Measurements from ENCODE around the gene C2orf74.

C2orf74 gene

DNA sequence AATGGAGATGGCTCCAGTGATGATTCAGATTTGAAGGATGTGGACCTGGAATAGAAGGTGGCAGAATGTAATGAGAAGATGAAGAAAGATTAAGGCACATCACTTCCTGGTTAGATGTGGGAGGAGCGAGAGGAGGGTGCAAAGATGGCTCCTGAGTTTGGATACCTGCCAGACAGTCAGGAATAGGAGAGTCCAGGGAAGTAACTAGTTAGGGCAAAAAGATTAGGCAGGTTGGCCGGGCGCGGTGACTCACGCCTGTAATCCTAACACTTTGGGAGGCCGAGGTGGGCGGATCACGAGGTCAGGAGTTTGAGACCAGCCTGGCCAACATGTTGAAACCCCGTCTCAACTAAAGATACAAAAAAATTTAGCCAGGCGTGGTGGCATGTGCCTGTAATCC, 5.6 kb downstream of the C2orf74 start:
- Histone ChIP-seq H3K36me3 (ENCODE audit: control insufficient read depth in 2 of 2, insufficient read depth in 2 of 2, low read length in 2 of 2) (peaks cover 0 to 11% of the 10 kb centered on the region in 2 donors), H3K9ac (ENCODE audit: low read depth in 1 of 2, low read length in 2 of 2) (no peak overlapping the region), H3K4me1 (ENCODE audit: control insufficient read depth in 2 of 2, insufficient read depth in 2 of 2, low read length in 2 of 2) (no peaks in the 10 kb centered on the region), H3K27ac (ENCODE audit: low read depth in 2 of 2, low read length in 2 of 2) (no peak overlapping the region), H3K27me3 (ENCODE audit: control insufficient read depth in 2 of 2, insufficient read depth in 2 of 2, low read length in 2 of 2) (no peaks in the 10 kb centered on the region), H3K9me3 (ENCODE audit: control insufficient read depth in 2 of 2, low read length in 2 of 2) (no peaks in the 10 kb centered on the region), H3K4me3 (ENCODE audit: low read length in 2 of 2) (no peak overlapping the region)

DNA sequence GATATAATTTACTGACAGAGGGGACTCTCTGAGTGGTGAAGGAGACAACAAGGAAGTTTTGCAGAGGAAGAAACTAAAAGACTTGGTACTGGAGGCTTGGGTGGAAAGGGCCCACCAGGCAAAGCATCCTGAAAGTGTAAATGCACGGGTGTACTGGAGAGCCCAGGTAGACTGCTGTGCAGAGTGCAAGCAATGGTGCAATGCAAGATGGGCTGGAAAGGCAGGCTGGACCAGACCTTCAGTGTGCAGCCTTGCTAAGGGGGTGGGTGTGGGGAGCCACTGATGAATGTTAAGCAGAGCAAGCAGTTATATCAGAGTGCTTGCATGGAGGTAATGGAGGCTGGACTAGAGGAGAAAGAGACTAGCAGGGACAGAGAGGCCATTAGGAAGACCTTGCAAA, 10.7 kb downstream of the C2orf74 start:
- Histone ChIP-seq H3K27ac (ENCODE audit: low read depth in 2 of 2, low read length in 2 of 2) (no peak overlapping the region), H3K9ac (ENCODE audit: low read depth in 1 of 2, low read length in 2 of 2) (no peak overlapping the region), H3K4me3 (ENCODE audit: low read length in 2 of 2) (no peak overlapping the region), H3K9me3 (ENCODE audit: control insufficient read depth in 2 of 2, low read length in 2 of 2) (no peaks in the 10 kb centered on the region), H3K27me3 (ENCODE audit: control insufficient read depth in 2 of 2, insufficient read depth in 2 of 2, low read length in 2 of 2) (no peaks in the 10 kb centered on the region), H3K36me3 (ENCODE audit: control insufficient read depth in 2 of 2, insufficient read depth in 2 of 2, low read length in 2 of 2) (no peaks in the 10 kb centered on the region), H3K4me1 (ENCODE audit: control insufficient read depth in 2 of 2, insufficient read depth in 2 of 2, low read length in 2 of 2) (peaks cover 3 to 5% of the 10 kb centered on the region in 2 donors)

DNA sequence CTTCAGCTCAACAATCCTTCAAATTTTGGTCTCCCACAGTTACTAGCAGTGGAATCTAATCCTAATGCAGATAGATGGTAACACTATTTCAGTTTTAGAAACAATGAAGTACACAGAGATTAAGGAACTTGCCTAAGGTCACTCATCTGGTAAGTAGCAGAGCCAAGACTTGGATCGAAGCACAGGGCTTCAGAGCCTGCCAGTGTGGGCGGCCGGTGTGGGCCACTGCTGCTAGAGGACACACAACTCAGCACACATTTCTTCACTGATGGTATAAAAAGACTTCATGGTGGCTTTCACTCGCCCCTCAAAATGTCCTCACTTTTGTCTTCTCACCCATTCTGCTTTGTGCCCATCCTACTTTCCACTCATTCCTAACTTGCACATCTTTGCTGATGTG, 11.1 kb downstream of the C2orf74 start:
- no peak overlapping the region for H3K4me3 ChIP-seq (ENCODE audit: low read length in 2 of 2)
- H3K27ac ChIP-seq (ENCODE audit: low read depth in 2 of 2, low read length in 2 of 2), result no peak overlapping the region
- no peaks in the 10 kb centered on the region for H3K27me3 ChIP-seq (ENCODE audit: control insufficient read depth in 2 of 2, insufficient read depth in 2 of 2, low read length in 2 of 2)
- H3K4me1 ChIP-seq (ENCODE audit: control insufficient read depth in 2 of 2, insufficient read depth in 2 of 2, low read length in 2 of 2), result peaks cover 6 to 7% of the 10 kb centered on the region in 2 donors
- no peaks in the 10 kb centered on the region for H3K9me3 ChIP-seq (ENCODE audit: control insufficient read depth in 2 of 2, low read length in 2 of 2)
- no peaks in the 10 kb centered on the region for H3K36me3 ChIP-seq (ENCODE audit: control insufficient read depth in 2 of 2, insufficient read depth in 2 of 2, low read length in 2 of 2)
- no peak overlapping the region for H3K9ac ChIP-seq (ENCODE audit: low read depth in 1 of 2, low read length in 2 of 2)

DNA sequence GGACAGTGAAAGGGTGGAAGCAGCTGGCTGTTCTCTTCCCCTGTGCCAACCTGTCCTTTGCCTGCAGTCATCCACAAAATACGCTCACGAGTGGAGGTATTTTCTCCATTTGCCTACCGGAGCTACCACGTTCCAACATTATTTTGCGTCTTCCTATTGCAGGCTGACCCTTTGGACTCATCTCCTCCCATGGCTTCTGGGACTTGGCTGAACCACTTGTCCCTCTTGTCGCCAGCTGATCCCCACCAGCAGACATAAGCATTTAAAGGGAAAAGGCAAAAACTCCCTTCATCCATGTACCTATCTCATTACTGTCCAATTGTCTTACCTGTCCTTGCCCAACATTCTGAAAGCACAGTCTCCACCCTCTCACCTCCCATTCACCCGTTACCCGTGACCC, 13.0 kb downstream of the C2orf74 start:
- H3K9me3 ChIP-seq (ENCODE audit: control insufficient read depth in 2 of 2, low read length in 2 of 2), result no peaks in the 10 kb centered on the region
- H3K27me3 ChIP-seq (ENCODE audit: control insufficient read depth in 2 of 2, insufficient read depth in 2 of 2, low read length in 2 of 2), result no peaks in the 10 kb centered on the region
- no peaks in the 10 kb centered on the region for H3K36me3 ChIP-seq (ENCODE audit: control insufficient read depth in 2 of 2, insufficient read depth in 2 of 2, low read length in 2 of 2)
- no peak overlapping the region for H3K4me3 ChIP-seq (ENCODE audit: low read length in 2 of 2)
- H3K9ac ChIP-seq (ENCODE audit: low read depth in 1 of 2, low read length in 2 of 2), result no peak overlapping the region
- H3K27ac ChIP-seq (ENCODE audit: low read depth in 2 of 2, low read length in 2 of 2), result no peak overlapping the region
- peaks cover 18 to 21% of the 10 kb centered on the region in 2 donors for H3K4me1 ChIP-seq (ENCODE audit: control insufficient read depth in 2 of 2, insufficient read depth in 2 of 2, low read length in 2 of 2)

DNA sequence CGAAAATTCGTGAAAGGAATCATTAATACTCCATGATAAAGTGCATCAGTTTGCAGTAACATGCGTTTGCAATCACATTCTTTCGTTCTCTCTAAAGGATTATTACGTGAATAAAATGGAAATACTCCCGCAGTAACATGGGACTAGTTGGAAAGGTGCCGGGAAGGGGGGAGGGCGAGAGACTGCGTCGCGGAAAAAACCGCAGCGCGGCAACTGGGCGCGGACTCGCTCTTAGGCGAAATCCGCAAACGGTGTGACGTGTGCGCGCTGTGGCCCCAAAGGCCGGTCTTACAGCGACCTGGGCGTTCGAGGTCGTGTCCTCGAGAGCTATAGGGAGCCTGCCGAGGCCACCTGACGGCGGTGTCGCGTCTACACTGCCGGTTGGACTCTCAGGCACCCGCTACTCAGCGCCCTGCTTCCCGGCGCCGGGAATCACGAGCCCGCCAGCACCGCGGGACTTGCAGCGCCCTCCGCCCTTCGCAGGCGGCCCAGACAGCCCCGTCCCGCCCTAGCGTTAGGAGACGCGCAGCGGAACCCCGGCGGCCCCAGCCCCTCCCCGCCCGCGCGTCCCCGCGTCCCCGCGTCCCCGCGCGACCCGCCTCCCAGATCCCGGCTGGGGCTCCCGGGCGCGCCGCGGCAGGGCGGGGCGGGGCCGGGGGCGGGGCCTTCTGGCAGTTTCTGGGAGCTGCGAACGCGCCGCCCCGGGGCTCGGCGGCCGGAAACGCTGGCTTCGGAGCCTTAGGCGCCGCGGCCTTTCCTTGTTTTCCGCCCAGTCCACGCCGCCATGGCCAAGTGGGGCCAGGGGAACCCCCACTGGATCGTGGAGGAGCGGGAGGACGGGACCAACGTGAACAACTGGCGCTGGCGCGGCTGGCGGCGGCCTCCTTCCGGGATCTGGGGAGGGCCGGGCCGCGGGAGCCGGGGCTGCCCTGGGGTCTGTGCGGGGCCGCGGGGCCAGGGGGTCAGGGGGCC, 15.1 kb downstream of the C2orf74 start:
- Histone ChIP-seq H3K4me3 (ENCODE audit: low read length in 2 of 2) (peak overlapping the region; percentile 74 to 92), H3K4me1 (ENCODE audit: control insufficient read depth in 2 of 2, insufficient read depth in 2 of 2, low read length in 2 of 2) (peaks cover 18 to 32% of the 10 kb centered on the region in 2 donors), H3K9me3 (ENCODE audit: control insufficient read depth in 2 of 2, low read length in 2 of 2) (no peaks in the 10 kb centered on the region), H3K27ac (ENCODE audit: low read depth in 2 of 2, low read length in 2 of 2) (peak overlapping the region; percentile 96 to 97), H3K27me3 (ENCODE audit: control insufficient read depth in 2 of 2, insufficient read depth in 2 of 2, low read length in 2 of 2) (no peaks in the 10 kb centered on the region), H3K9ac (ENCODE audit: low read depth in 1 of 2, low read length in 2 of 2) (peak overlapping the region; percentile 91 to 93), H3K36me3 (ENCODE audit: control insufficient read depth in 2 of 2, insufficient read depth in 2 of 2, low read length in 2 of 2) (peaks cover 16 to 17% of the 10 kb centered on the region in 2 donors)

DNA sequence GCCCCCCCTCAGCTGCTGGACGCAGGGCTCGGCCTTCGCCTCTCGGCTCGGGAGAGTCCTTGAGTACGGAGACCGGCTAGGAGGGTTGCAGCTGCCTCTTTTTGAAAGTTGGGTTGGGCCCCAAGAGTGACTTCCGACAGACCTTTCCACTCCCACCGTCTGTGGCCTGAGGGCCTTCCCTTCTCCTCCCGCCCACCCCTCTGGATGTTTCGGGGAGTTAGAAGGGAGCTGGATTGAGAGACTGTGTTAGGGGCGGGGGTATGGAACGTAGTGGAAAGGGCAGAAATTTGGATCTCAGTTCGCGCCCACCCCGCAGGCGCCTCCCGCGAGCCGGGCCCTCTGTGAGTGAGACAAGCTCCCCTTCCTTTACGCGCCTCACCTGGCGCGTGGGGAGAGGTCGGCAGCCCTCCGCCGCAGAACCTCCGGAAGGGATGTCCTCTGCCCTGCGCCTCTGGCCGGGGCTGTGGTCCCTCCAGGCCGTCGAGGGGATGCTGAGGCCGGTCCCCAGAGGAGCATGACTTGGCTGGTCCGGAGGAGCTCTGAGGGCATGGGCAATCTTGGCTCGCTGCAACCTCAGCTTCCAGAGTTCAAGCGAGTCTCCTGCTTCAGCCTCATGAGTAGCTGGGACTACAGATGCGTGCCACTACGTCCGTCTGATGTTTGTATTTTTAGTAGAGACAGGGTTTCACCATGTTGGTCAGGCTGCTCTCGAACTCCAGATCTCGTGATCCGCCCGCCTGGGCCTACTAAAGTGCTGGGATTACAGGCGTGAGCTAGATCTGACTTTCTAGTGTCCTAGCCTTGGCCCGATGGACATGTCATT, 15.9 kb downstream of the C2orf74 start:
- peaks cover 18 to 32% of the 10 kb centered on the region in 2 donors for H3K4me1 ChIP-seq (ENCODE audit: control insufficient read depth in 2 of 2, insufficient read depth in 2 of 2, low read length in 2 of 2)
- no peaks in the 10 kb centered on the region for H3K27me3 ChIP-seq (ENCODE audit: control insufficient read depth in 2 of 2, insufficient read depth in 2 of 2, low read length in 2 of 2)
- H3K36me3 ChIP-seq (ENCODE audit: control insufficient read depth in 2 of 2, insufficient read depth in 2 of 2, low read length in 2 of 2), result peaks cover 23 to 24% of the 10 kb centered on the region in 2 donors
- H3K27ac ChIP-seq (ENCODE audit: low read depth in 2 of 2, low read length in 2 of 2), result peak overlapping the region; percentile 96 to 97
- H3K9ac ChIP-seq (ENCODE audit: low read depth in 1 of 2, low read length in 2 of 2), result peak overlapping the region; percentile 84 to 91
- H3K9me3 ChIP-seq (ENCODE audit: control insufficient read depth in 2 of 2, low read length in 2 of 2), result no peaks in the 10 kb centered on the region
- peak overlapping the region; percentile 74 to 82 for H3K4me3 ChIP-seq (ENCODE audit: low read length in 2 of 2)

DNA sequence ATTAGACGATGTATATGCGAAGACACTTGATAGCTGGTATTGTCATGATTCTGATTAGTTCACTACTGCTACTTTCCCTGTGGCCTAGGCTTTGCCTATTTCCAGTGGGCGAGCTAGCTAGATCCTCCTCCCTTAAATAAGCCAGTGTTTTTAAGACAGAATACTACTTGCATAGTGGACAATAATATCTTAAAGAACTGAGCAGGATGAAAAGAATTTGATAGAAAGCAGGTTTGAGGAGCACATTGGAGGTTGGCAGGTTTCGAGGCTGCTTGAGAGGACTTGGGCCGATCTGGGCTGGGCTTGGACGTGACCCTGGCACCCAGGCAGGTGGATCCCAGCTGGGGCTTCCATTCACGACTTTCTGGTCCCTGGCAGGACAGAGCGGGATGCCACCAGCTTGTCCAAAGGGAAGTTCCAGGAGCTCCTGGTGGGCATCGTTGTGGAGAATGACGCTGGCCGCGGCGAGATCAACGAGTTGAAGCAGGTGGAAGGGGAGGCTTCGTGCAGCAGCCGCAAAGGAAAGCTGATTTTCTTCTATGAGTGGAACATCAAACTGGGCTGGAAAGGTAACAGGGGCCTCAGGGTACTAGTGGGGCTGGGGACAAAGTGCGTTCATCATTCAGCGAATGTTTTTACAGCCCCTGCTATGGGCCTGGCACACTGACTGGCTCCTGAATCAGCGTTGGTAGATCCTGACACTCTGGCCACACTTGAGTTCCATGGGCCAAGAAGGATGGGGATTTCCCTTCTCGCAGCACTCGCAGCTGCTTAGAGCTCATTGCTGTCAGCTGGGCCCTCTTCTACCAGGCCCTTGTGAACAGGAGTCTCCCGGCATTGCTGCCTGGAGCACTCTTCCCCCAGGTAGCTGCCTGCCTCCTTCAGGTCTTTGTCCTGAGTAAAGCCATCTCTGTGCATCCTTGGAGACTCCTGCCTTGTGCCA, 16.9 kb downstream of the C2orf74 start:
- no peaks in the 10 kb centered on the region for H3K9me3 ChIP-seq (ENCODE audit: control insufficient read depth in 2 of 2, low read length in 2 of 2)
- peak overlapping the region; percentile 74 to 82 for H3K4me3 ChIP-seq (ENCODE audit: low read length in 2 of 2)
- no peaks in the 10 kb centered on the region for H3K27me3 ChIP-seq (ENCODE audit: control insufficient read depth in 2 of 2, insufficient read depth in 2 of 2, low read length in 2 of 2)
- H3K36me3 ChIP-seq (ENCODE audit: control insufficient read depth in 2 of 2, insufficient read depth in 2 of 2, low read length in 2 of 2), result peaks cover 32 to 33% of the 10 kb centered on the region in 2 donors
- peaks cover 18 to 32% of the 10 kb centered on the region in 2 donors for H3K4me1 ChIP-seq (ENCODE audit: control insufficient read depth in 2 of 2, insufficient read depth in 2 of 2, low read length in 2 of 2)
- H3K9ac ChIP-seq (ENCODE audit: low read depth in 1 of 2, low read length in 2 of 2), result peak overlapping the region in 1 of 2 donors; percentile 91
- no peak overlapping the region for H3K27ac ChIP-seq (ENCODE audit: low read depth in 2 of 2, low read length in 2 of 2)

DNA sequence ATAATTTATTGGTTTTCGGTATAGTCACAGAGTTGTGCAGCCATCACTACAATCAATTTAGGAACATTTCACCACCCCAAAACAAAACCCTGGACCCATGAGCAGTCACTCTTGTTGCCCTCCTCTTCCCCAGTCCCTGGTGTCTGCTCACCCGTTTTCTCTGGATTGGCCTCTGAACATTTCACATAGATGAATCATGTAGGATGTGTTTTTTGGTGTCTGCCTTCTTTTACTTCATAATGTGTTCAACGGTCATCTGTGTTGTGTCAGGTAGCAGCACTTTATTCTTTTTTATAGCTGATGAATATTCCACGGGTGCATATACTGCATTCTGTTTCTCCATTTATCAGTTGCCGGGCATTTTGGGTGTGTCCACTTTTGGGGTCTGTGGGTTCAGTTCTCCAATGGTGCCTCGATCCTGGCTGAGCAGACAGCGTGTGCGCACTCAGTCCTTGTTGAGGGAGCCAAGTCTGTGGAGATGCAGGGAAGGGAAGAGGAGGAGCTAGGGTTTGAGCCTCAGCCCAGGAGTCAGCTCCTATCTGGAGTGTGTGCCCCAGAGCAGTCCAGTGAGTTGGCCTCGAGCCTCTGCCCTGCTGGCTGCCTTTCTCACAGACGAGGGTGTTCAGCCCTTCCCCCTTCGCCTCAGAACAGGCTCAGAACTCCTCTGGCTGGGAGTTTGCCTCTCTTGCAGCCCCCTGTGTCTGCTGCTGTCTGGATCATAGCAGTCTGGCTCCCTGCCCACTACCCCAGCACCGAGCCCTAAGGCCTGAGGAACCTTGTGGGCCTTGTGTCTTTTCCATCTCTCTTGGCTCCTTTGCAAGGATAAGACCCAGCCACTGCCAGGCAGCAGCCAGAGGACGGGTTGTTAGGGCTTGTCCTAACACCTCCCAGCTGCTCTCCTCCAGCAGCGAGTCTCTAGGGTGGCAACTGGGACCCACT, 18.0 kb downstream of the C2orf74 start:
- H3K27me3 ChIP-seq (ENCODE audit: control insufficient read depth in 2 of 2, insufficient read depth in 2 of 2, low read length in 2 of 2), result no peaks in the 10 kb centered on the region
- H3K9me3 ChIP-seq (ENCODE audit: control insufficient read depth in 2 of 2, low read length in 2 of 2), result no peaks in the 10 kb centered on the region
- H3K27ac ChIP-seq (ENCODE audit: low read depth in 2 of 2, low read length in 2 of 2), result peak overlapping the region in 1 of 2 donors; percentile 27
- peaks cover 42 to 44% of the 10 kb centered on the region in 2 donors for H3K36me3 ChIP-seq (ENCODE audit: control insufficient read depth in 2 of 2, insufficient read depth in 2 of 2, low read length in 2 of 2)
- peaks cover 18 to 32% of the 10 kb centered on the region in 2 donors for H3K4me1 ChIP-seq (ENCODE audit: control insufficient read depth in 2 of 2, insufficient read depth in 2 of 2, low read length in 2 of 2)
- no peak overlapping the region for H3K9ac ChIP-seq (ENCODE audit: low read depth in 1 of 2, low read length in 2 of 2)
- peak overlapping the region in 1 of 2 donors; percentile 82 for H3K4me3 ChIP-seq (ENCODE audit: low read length in 2 of 2)
